ENCODE results near the gene SLC50A1.
"Not testable (repeated sequence)": the region's sequence is repeated elsewhere in the genome, so short reads cannot be mapped to it uniquely, and the experiment has no call there.

Gene SLC50A1

GRCh38 chr1:155167166-155168104, 31.8 kb downstream of the SLC50A1 start:
- Mint-ChIP-seq H3K9me3 (no peaks in the 10 kb centered on the region), H3K4me1 (ENCODE audit: low read depth) (peaks cover 16% of the 10 kb centered on the region), H3K27ac (peak overlapping the region; percentile 24), H3K4me3 (peak overlapping the region; percentile 15), H3K27me3 (ENCODE audit: low read depth) (no peaks in the 10 kb centered on the region), H3K36me3 (ENCODE audit: low read depth) (peaks cover 12% of the 10 kb centered on the region)

- H3K27ac Mint-ChIP-seq = peak overlapping the region; percentile 24
- H3K4me3 Mint-ChIP-seq = not testable (repeated sequence)
- peaks cover 13% of the 10 kb centered on the region for H3K36me3 Mint-ChIP-seq (ENCODE audit: low read depth)
Measured at GRCh38 chr1:155168105-155168445, 32.4 kb downstream of the SLC50A1 start.

DNA sequence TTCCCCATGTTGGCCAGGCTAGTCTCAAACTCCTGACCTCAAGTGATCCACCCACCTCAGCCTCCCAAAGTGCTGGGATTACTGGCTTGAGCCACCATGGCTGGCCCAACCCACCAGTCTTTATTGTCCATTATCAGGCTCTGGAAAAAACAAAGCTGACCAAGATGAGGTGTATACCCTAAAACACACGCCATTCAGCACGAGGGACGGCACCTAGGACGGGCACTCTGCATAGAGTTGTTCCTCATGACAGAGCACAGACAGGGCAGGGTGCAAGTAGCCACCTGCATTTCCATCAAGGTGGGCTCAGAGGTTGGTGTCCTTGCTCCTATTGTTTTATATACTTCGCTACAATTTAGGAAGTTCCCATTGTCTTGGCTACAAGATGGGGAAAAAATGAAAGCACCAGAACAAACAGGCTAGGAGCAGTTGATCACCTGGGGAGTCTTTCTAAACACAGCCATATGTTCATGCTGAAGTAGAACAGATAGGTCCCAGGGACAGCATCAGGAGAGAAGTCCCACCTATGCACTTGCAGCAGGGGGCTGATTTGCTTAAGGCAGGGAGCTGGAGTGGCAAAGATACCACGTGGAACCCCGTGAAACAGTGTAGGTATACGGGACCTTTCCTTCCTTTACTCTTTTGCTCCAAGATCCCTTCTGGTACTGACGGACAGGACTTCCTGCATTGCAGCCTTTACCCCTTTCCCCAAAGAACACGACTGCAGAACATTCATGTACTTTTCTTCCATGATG, 33.0 kb downstream of the SLC50A1 start:
- Mint-ChIP-seq H3K9me3 (no peaks in the 10 kb centered on the region), H3K4me3 (no peak overlapping the region), H3K27ac (no peak overlapping the region), H3K27me3 (ENCODE audit: low read depth) (no peaks in the 10 kb centered on the region), H3K4me1 (ENCODE audit: low read depth) (peaks cover 24% of the 10 kb centered on the region), H3K36me3 (ENCODE audit: low read depth) (peaks cover 16% of the 10 kb centered on the region)

More at GRCh38 chr1:155168105-155168445, 32.4 kb downstream of the SLC50A1 start:
- H3K9me3 Mint-ChIP-seq; H3K27me3 Mint-ChIP-seq (ENCODE audit: low read depth): not testable (repeated sequence)
- H3K4me1 Mint-ChIP-seq (ENCODE audit: low read depth) = peaks cover 19% of the 10 kb centered on the region

GRCh38 chr1:155169541-155169940, 33.9 kb downstream of the SLC50A1 start:
- Mint-ChIP-seq H3K4me3 (no peak overlapping the region), H3K36me3 (ENCODE audit: low read depth) (peaks cover 16% of the 10 kb centered on the region), H3K4me1 (ENCODE audit: low read depth) (peaks cover 24% of the 10 kb centered on the region), H3K9me3 (no peaks in the 10 kb centered on the region), H3K27me3 (ENCODE audit: low read depth) (no peaks in the 10 kb centered on the region), H3K27ac (peak overlapping the region; percentile 7)

DNA sequence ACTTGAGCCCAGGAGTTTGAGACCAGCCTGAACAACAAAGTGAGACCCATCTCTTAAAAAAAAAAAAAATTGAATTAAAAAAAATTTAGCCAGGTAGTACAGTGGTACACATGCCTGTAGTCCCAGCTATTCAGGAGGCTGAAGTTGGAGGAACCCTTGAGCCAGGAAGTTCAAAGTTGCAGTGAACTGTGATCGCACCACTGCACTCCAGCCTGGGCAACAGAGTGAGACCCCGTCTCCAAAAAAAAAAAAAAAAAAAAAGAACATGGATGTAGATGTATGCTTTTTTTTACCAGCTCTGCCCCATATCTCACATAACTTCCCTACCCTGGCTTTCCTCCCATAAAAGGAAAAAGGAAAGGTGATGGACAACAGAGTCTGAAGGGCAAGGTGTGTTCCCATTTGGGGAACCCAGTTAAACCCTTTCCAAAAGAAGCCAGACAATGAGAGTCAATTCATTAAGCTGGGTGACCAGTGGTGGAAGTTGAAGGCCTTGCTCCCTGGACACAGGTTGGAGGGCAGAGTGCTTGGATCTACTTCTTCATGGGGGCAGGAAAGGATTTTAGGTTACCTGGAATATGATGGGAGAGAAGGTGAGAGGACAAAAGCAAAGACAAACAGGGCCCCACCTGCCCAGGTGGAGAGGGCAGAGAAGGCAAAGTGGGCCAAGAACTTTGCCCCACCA, 34.6 kb downstream of the SLC50A1 start:
- Mint-ChIP-seq H3K27ac (no peak overlapping the region), H3K4me3 (peak overlapping the region; percentile 26), H3K27me3 (ENCODE audit: low read depth) (no peaks in the 10 kb centered on the region), H3K36me3 (ENCODE audit: low read depth) (peaks cover 16% of the 10 kb centered on the region), H3K9me3 (no peaks in the 10 kb centered on the region), H3K4me1 (ENCODE audit: low read depth) (peaks cover 30% of the 10 kb centered on the region)

DNA sequence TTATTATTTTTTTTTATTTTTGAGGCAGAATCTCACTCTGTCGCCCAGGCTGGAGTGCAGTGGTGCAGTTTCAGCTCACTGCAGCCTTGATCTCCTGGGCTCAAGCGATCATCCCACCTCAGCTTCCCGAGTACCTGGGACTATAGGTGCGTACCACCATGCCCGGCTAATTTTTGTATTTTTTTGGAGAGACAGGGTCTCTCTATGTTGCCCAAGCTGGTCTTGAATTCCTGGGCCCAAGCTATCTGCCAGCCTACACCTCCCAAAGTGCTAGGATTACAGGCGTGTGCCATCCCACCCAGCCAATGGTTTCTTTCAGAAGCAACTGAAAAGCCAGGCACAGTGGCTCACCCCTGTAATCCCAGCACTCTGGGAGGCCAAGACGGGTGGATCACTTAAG, 35.2 kb downstream of the SLC50A1 start:
- peaks cover 35% of the 10 kb centered on the region for H3K4me1 Mint-ChIP-seq (ENCODE audit: low read depth)
- H3K36me3 Mint-ChIP-seq (ENCODE audit: low read depth) = peaks cover 16% of the 10 kb centered on the region
- no peaks in the 10 kb centered on the region for H3K27me3 Mint-ChIP-seq (ENCODE audit: low read depth)
- H3K27ac Mint-ChIP-seq = no peak overlapping the region
- H3K4me3 Mint-ChIP-seq = no peak overlapping the region
- no peaks in the 10 kb centered on the region for H3K9me3 Mint-ChIP-seq

- Mint-ChIP-seq H3K9me3 (no peaks in the 10 kb centered on the region), H3K27me3 (ENCODE audit: low read depth) (no peaks in the 10 kb centered on the region), H3K4me3 (peak overlapping the region; percentile 97), H3K27ac (peak overlapping the region; percentile 97), H3K36me3 (ENCODE audit: low read depth) (peaks cover 22% of the 10 kb centered on the region), H3K4me1 (ENCODE audit: low read depth) (peaks cover 45% of the 10 kb centered on the region)
Measured at GRCh38 chr1:155171836-155172731, 36.4 kb downstream of the SLC50A1 start.

GRCh38 chr1:155172732-155173477, 37.3 kb downstream of the SLC50A1 start, which contains the start of gene KRTCAP2:
KRTCAP2 (minus strand) TSS chr1:155173304; CDS start chr1:155173224, 80 bp downstream.
- Mint-ChIP-seq H3K36me3 (ENCODE audit: low read depth) (peaks cover 28% of the 10 kb centered on the region), H3K9me3 (no peaks in the 10 kb centered on the region), H3K4me3 (peak within 1 kb of the TSS; percentile 97), H3K27ac (peak within 1 kb of the TSS; percentile 97), H3K27me3 (ENCODE audit: low read depth) (no peaks in the 10 kb centered on the region), H3K4me1 (ENCODE audit: low read depth) (peaks cover 42% of the 10 kb centered on the region)

DNA sequence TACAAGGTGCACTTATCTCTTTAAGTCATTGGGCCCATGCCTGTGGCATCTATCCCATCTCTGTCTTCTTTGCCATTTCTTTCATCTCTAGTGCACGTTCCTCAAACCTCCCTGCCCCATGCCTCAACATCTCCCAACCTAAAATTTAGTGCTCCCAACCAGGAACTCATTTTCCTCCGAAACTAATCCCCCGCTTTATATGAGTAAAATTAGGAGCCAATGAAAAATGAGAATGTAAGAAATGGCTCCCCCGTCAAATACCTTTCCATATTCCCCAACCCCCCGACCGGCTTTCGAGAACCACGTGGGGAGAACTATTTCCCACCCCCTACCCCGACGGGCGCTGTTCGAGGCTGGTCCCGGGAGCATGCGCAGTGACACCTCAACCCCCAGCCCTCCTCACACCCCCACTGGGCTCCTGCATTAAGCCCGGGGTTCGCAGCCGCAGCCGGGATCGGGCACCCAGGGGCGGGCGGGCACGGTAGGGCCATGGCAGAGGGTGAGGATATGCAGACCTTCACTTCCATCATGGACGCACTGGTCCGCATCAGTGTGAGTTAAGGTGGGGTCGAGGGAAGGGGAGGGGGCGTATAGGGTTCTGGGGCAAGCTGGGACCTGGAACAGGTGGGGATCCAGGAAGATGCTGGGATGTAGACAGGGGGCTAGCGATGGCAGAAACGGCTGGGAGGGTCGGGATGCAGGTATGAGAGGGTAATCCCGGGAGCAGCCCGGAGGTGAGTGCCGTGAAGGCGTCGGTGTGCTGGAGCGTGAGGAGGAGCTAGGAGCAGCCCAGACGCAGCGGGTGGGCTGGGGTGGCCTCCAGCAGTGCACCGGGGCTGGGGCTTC, 38.0 kb downstream of the SLC50A1 start, which contains the start of gene TRIM46:
TSS of gene TRIM46 (plus strand) at position 372 of the 846 bp plus-strand sequence. CDS start at position 490, 118 bp downstream.
- peaks cover 28% of the 10 kb centered on the region for H3K36me3 Mint-ChIP-seq (ENCODE audit: low read depth)
- H3K9me3 Mint-ChIP-seq = no peaks in the 10 kb centered on the region
- H3K4me1 Mint-ChIP-seq (ENCODE audit: low read depth) = peaks cover 42% of the 10 kb centered on the region
- H3K27me3 Mint-ChIP-seq (ENCODE audit: low read depth) = no peaks in the 10 kb centered on the region
- H3K4me3 Mint-ChIP-seq = peak within 1 kb of the TSS; percentile 97
- H3K27ac Mint-ChIP-seq = peak within 1 kb of the TSS; percentile 97

- Mint-ChIP-seq H3K27me3 (ENCODE audit: low read depth) (no peaks in the 10 kb centered on the region), H3K4me3 (peak overlapping the region; percentile 97), H3K27ac (peak overlapping the region; percentile 97), H3K4me1 (ENCODE audit: low read depth) (peaks cover 46% of the 10 kb centered on the region), H3K36me3 (ENCODE audit: low read depth) (peaks cover 29% of the 10 kb centered on the region), H3K9me3 (no peaks in the 10 kb centered on the region)
Measured at GRCh38 chr1:155174324-155175280, 39.0 kb downstream of the SLC50A1 start.

DNA sequence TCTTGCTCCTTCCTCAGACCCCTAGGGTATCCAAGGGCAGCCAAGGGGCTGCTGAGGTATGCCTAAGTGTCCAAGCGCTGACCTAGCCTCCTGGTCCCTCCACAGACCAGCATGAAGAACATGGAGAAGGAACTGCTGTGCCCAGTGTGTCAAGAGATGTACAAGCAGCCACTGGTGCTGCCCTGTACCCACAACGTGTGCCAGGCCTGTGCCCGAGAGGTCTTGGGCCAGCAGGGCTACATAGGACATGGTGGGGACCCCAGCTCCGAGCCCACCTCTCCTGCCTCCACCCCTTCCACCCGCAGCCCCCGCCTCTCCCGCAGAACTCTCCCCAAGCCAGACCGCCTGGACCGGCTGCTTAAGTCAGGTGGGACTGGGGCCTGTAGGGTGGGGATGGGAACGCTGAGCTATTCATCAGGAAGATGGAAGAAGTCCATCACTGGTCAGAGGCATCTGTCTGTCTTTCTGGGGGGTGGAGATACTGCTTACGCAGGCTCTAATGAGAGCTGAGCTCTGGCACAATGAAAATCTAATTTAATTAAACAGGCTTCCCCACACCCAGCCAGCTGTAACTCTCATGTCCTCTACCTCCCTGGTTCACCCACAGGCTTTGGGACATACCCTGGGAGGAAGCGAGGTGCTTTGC, 39.8 kb downstream of the SLC50A1 start:
- Mint-ChIP-seq H3K27me3 (ENCODE audit: low read depth) (no peaks in the 10 kb centered on the region), H3K9me3 (no peaks in the 10 kb centered on the region), H3K4me1 (ENCODE audit: low read depth) (peaks cover 44% of the 10 kb centered on the region), H3K36me3 (ENCODE audit: low read depth) (peaks cover 26% of the 10 kb centered on the region), H3K4me3 (peak overlapping the region; percentile 97), H3K27ac (peak overlapping the region; percentile 81)

All from T-helper 1 cell treated with Interleukin-12 subunit alpha and Interleukin-12 subunit beta and Interleukin-4 antibody, amounts not matched to agents 30 μg/mL and 1 μg/mL, for 36 hours (primary cell).